ENCODE data around the gene TRIM67.
"Not testable (repeated sequence)": the region's sequence is repeated elsewhere in the genome, so short reads cannot be mapped to it uniquely, and the experiment has no call there.

The TRIM67 gene
- total RNA-seq, result 0 to 0.18 (median 0) reads per million in 4 experiments

DNA sequence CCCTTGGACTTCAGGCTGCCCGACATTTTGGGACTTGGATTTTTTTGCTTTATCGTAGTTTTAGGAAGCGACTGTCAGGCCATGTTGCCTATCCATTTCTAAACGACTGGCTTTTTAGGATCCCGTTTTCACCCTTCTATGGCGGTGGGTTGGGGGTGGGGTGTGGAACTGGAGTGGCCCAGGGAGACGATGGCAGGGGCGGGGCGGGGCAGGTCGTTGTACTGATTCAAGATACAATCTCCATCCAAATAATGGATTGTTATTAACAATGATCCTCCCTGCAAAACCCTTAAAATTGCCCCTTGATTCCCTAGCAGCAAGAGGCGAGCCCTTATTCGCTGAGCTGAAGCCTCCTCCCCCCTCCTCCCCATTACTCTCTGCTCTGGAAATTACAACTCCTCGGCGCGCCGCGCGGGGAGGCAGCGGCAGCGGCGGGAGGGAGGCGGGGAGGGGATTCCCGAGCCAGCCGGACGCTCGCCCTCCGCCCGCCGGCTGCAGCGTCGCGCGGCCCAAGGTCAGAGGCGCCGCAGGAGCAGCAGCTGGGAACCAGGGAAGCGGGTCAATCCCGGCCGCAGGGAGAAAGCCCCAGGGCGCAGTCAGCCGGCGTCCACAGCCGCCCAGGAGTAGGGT, at the start of gene TRIM67:
Gene TRIM67, plus strand, starts transcription at position 392 of the 630 bp plus-strand sequence. CDS start 912 bp downstream, outside the sequence.
- DNase-seq, result no peak

GRCh38 chr1:231116738-231117137, 45.1 kb upstream of the TRIM67 start:
- DNase-seq, result no peak

- no peak for DNase-seq
Observed at GRCh38 chr1:231118704-231119453, 43.0 kb upstream of the TRIM67 start.

DNA sequence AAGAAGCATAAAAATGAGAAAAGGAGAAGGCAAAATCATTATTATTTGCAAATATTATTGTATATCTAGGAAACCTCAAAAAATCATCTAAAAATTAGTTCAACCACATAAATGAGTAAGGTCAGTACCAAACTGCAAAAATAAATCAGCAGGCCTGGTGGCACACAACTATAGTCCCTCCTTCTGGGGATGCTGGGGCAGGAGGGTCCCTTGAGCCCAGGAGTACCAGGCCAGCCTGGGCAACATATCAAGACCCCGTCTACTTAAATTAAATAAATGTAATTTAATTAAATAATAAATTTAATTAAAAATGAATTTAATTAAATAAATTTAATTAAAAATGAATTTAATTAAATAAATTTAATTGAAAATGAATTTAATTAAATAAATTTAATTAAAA, 40.3 kb upstream of the TRIM67 start:
- no peak for DNase-seq

- no peak for DNase-seq
Observed at GRCh38 chr1:231122143-231122542, 39.7 kb upstream of the TRIM67 start.

GRCh38 chr1:231124746-231125145, 37.1 kb upstream of the TRIM67 start:
- no peak for DNase-seq

- DNase-seq, result no peak
Observed at GRCh38 chr1:231125972-231126580, 35.8 kb upstream of the TRIM67 start.

DNA sequence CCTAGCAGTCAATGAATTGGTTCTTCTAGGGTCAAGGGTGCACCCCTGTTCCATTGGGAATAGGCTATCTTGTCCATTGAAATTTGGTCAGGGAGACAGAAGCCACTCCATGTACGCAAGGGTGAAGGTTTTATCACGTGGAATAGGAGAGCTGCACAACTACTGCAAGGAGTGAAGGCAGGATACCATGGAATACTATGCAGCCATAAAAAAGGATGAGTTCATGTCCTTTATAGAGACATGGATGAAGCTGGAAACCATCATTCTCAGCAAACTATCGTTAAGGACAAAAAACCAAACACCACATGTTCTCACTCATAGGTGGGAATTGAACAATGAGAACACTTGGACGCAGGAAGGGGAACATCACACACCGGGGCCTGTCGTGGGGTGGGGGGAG, 34.8 kb upstream of the TRIM67 start:
- not testable (repeated sequence) for DNase-seq

- DNase-seq, result not testable (repeated sequence)
Observed at GRCh38 chr1:231128471-231128870, 33.4 kb upstream of the TRIM67 start.

DNA sequence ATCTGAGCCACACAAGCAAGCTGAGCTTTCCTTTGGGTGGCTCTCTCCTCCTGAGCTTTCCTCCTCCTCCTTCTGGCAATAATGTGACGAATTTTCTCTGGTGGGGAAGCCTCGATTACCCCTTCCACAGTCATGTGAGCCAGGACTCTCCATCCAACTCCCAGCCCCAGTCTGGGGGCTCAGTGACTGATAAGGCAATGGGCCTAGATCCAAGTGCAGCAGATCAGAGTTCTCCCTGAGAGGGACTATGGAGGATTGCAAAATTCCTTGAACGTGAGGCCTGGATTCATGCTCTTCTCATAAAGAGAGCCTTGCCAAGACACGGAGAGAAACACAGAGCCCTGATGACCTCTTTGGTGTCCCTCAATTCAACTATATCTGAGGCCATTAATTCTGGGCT, 31.3 kb upstream of the TRIM67 start:
- no peak for DNase-seq

DNA sequence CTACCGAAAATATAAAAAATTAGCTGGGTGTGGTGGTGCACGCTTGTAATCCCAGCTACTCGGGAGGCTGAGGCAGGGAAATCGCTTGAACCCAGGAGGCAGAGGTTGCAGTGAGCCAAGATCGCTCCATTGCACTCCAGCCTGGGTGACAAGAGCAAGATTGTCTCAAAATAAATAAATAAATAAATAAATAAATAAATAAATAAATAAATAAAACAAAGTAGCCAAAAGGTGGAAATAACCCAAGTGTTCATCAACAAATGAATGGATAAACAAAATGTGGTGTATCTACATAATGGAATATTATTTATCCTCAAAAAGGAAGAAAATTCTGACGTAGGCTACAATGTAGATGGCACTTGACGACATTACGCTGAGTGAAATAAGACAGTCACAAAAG, 29.3 kb upstream of the TRIM67 start:
- not testable (repeated sequence) for DNase-seq

- no peak for DNase-seq
Observed at GRCh38 chr1:231134624-231135023, 27.2 kb upstream of the TRIM67 start.

DNA sequence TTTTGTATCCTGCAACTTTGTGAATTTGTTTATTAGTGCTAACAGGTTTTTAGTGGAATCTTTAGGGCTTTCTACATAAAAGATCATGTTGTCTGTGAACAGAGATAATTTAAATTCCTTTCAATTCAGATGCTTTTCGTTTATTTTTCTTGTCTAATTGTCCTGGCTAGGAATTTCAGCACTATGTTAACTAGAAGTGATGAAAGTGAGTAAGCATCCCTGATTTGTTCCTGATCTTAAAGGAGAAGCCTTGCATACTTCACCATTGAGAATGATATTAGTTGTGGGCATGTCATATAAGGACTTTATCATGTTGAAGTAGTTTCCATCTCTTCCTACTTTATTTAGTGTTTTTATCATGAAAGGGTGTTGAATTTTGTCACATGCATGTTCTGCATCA, 23.6 kb upstream of the TRIM67 start:
- DNase-seq, result no peak

GRCh38 chr1:231139125-231139649, 22.7 kb upstream of the TRIM67 start:
- DNase-seq, result no peak

- no peak for DNase-seq
Observed at GRCh38 chr1:231139659-231140654, 21.9 kb upstream of the TRIM67 start.

GRCh38 chr1:231144416-231145193, 17.3 kb upstream of the TRIM67 start:
- no peak for DNase-seq

GRCh38 chr1:231147896-231148295, 14.0 kb upstream of the TRIM67 start:
- DNase-seq, result no peak

- no peak for DNase-seq
Observed at GRCh38 chr1:231151811-231152210, 10.0 kb upstream of the TRIM67 start.

DNA sequence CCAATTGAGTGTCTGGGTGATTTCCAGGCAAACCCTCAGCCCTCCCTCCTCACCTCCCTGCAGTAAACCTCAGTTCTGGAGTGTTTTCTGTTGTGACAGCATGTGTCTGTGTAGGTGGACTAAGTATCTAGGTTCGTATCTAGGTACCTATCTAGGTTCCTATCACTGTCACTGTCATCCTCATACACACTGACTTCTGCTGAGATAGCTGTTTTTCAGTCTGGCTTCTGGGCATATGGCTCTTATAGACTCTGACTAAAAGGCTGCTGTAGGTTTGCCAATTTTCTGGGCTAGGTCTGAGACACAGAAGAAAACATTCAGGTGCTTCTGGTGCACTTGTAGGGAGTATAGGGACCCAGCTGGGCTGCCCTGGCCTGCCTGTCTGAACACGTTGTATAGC, 8.1 kb upstream of the TRIM67 start:
- no peak for DNase-seq

- DNase-seq, result no peak
Observed at GRCh38 chr1:231155808-231156207, 6.0 kb upstream of the TRIM67 start.

- DNase-seq, result no peak
Observed at GRCh38 chr1:231157311-231157710, 4.5 kb upstream of the TRIM67 start.

DNA sequence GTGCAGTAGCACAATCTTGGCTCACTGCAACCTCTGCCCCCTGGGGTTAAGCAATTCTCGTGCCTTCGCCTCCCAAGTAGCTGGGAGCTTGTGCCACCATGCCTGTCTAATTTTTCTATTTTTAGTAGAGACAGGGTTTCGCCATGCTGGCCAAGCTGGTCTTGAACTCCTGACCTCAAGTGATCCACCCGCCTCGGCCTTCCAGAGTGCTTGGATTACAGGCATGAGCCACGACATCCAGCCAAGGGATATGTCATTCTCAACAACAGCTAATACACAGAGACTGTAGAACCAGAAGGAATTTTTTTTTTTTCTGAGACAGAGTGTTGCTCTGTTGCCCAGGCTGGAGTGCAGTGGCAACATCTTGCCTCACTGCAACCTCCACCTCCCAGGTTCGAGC, 3.7 kb upstream of the TRIM67 start:
- not testable (repeated sequence) for DNase-seq

Measured in effector CD8-positive, alpha-beta T cell (primary cell).